ENCODE measurements around the gene PLP2.

Gene PLP2

GRCh38 chrX:49188468-49189076 lies 16.9 kb downstream of the PLP2 start:
- no peak for TF ChIP-seq CTCF (IDR thresholded peaks at IDR 0.05; ENCODE audit: insufficient read depth, low read depth, low read length, missing control alignments)

DNA sequence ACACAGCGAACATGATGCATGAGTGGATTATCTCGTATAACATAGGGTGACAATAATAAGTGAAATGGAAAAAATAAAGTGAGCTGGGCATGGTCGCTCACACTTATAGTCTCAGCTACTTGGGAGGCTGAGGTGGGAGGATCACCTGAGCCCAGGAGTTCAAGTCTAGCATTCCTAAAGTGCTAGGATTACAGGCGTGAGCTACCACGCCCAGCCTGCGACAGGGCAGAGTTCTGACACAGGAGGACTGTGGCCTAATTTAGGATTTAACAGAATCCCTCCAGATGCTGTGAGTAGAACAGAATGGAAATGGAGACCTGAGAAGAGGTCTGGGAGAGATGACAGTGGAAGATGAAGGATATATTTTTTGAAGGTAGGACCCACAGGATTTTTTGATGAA lies 17.9 kb downstream of the PLP2 start:
- H3K4me3 ChIP-seq (ENCODE audit: low read length) = peak overlapping the region; percentile 19
- no peak for TF ChIP-seq CTCF (IDR thresholded peaks at IDR 0.05; ENCODE audit: insufficient read depth, low read depth, low read length, missing control alignments)
- no peak for DNase-seq (ENCODE audit: low read depth)

More at GRCh38 chrX:49188468-49189076, 16.9 kb downstream of the PLP2 start:
- no peak for DNase-seq (ENCODE audit: low read depth)
- no peak overlapping the region for H3K4me3 ChIP-seq (ENCODE audit: low read length)

DNA sequence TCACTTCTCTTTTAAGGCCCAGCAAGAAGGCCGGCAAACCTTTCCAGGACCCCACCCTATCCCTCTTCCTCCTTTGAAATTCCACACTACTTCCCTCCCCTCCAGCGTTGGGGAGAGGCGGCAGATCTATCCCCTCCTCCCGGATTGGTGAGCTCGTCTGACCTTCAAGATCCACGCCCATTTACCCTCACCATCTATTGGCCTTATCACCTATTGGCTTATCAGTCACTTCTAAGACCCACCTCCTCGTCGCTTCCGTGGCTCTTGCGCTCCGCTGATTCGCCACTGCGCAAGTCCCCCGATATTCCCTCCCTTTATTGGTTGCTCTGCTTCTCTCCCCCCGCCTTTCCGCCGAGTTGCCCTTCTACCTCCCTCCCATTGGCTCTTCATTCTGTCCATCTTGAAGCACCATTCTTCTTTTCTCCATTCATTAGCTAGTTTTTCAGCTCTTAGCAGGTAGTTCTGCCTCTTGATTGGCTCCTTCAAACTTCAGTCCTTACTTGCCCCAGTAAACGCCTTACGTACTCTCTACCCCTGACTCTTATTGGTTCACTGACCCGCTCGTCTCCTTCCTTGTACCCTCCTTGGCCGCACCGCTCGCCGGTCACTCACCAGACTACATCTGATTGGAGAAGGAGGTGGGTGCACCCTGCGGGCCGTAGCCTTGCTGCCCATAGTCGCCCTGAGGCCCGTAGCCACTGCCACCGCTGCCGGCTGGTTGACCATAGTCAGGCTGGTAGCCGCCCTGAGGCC lies 19.3 kb downstream of the PLP2 start:
- peak; percentile 98 for DNase-seq (ENCODE audit: low read depth)
- peak overlapping the region; percentile 64 for H3K4me3 ChIP-seq (ENCODE audit: low read length)
- no peak for TF ChIP-seq CTCF (IDR thresholded peaks at IDR 0.05; ENCODE audit: insufficient read depth, low read depth, low read length, missing control alignments)

DNA sequence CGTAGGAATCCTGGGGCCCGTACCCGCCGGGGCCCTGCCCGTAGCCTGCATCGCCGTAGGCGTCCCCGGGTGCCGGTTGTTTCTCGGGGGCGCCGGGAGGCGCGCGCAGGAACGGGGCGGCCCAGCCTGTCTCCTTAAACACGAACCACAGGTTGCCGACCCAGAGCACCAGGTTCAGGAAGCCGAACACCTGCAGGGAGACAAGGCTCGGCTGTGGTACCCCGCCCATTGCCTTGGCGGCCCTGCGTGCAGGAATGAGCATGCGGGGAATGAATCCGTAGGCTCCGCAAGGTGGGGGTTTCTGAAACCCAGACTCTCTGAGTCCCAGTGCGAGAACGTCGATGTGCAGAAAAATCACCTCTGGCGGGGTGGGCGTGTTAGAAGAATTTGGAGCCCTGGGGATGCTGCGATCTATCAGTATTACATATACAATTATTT lies 19.9 kb downstream of the PLP2 start:
- no peak for DNase-seq (ENCODE audit: low read depth)
- TF ChIP-seq CTCF (IDR thresholded peaks at IDR 0.05; ENCODE audit: insufficient read depth, low read depth, low read length, missing control alignments) = no peak
- H3K4me3 ChIP-seq (ENCODE audit: low read length) = peak overlapping the region; percentile 64

- DNase-seq (ENCODE audit: low read depth) = peak; percentile 50
- no peak overlapping the region for H3K4me3 ChIP-seq (ENCODE audit: low read length)
- TF ChIP-seq CTCF (IDR thresholded peaks at IDR 0.05; ENCODE audit: insufficient read depth, low read depth, low read length, missing control alignments) = peak; percentile 65
These were observed 21.1 kb downstream of the PLP2 start for GRCh38 chrX:49192722-49193328.

- no peak for DNase-seq (ENCODE audit: low read depth)
- no peak for TF ChIP-seq CTCF (IDR thresholded peaks at IDR 0.05; ENCODE audit: insufficient read depth, low read depth, low read length, missing control alignments)
- H3K4me3 ChIP-seq (ENCODE audit: low read length) = no peak overlapping the region
These were observed 21.9 kb downstream of the PLP2 start for GRCh38 chrX:49193542-49193964.
